ENCODE data around the gene KCNG4. TPM values are rescaled to one million over a fixed set of nuclear protein-coding genes. Genes with fewer than 3 reads are reported as not detected.

Gene KCNG4
- total and polyA plus RNA-seq, 2 of the 8 experiments (the other 6 are each of a cell fraction or from before 2014, with no cell fraction given) = not detected

DNA sequence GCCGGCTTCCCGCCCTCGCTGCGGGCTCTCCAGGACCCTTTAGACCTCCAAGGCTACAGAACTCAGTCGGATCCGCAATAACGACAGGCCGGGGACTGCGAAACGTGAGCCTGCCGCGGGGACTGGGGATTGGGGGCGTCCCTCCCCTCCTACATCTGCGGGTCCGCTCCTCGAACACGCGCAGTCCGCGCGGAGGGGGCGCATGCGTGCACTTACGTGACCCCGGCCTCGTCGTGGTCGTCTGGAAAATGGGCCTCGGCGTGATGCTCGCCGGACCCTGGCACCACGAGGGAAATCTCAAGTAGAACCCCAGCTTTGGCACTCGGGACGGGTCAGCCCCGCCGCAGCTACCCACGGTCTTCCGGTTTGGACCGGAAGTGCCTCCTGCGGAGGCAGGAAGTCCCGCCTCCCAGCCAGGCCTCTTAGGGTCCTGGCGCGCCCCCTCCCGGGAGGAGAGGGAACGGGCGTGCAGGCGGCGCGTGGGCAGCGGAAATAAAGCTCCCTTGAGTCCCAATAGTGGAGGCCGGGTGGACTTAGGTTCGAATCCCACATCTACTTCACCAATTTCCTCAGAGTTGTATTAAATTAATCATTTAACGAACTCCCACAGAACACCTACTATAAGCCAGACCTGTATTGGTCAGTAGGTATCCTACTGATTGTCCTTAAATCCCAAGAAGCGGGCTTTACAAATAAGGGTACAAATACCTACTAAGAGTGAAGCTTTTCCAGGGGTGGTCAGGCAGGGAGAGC lies 53.0 kb downstream of the KCNG4 start, which contains the start of gene TAF1C:
TAF1C (minus strand) TSS at position 373 of the 753 bp plus-strand sequence. CDS start 2,069 bp downstream, outside the sequence.
- Histone ChIP-seq H2BK12ac (ENCODE audit: low read depth, low read length) (no peak within 1 kb of the TSS; the same call in 1 of the 2 replicates), H3K18ac (ENCODE audit: extremely low read depth, low read length) (peak within 1 kb of the TSS; percentile 78), H2BK20ac (ENCODE audit: low read length) (no peak within 1 kb of the TSS), H3K79me2 (ENCODE audit: control insufficient read depth in 1 of 2, insufficient read depth in 2 of 2, low read length in 2 of 2) (peaks cover 0 to 29% of the 10 kb centered on the region in 2 experiments; a peak in 2 of 4 replicates), H3K9me3 (ENCODE audit: insufficient read depth in 2 of 2, low read depth in 1 of 2, low read length in 1 of 2) (no peaks in the 10 kb centered on the region; a peak in 1 of 4 replicates), H4K91ac (replicated peaks; ENCODE audit: insufficient read length, low read length) (peak within 1 kb of the TSS; percentile 44), H3K4me3 (ENCODE audit: extremely low read depth in 1 of 4, insufficient read depth in 2 of 4, low read depth in 3 of 4, low read length in 4 of 4) (peak within 1 kb of the TSS; percentile 81 to 96 (median 94)), H3K56ac (replicated peaks; ENCODE audit: insufficient read length, low read depth, low read length) (peak within 1 kb of the TSS; percentile 62), H4K5ac (ENCODE audit: insufficient read length, low read depth, low read length) (peak within 1 kb of the TSS; percentile 86), H2AK5ac (ENCODE audit: low read depth, low read length) (no peak within 1 kb of the TSS), H3K4me1 (replicated peaks in 1 of 4; ENCODE audit: control insufficient read depth in 3 of 4, insufficient read depth in 4 of 4, low read length in 3 of 4) (peaks cover 0 to 2% (median 0%) of the 10 kb centered on the region in 4 experiments; a peak in 3 of 7 replicates), H3K27me3 (replicated peaks in 1 of 4; ENCODE audit: control insufficient read depth in 3 of 4, extremely low read depth in 1 of 4, insufficient read depth in 3 of 4, low read length in 3 of 4) (no peaks in the 10 kb centered on the region), H3K79me1 (ENCODE audit: low read depth, low read length) (peaks cover 12% of the 10 kb centered on the region), H2BK5ac (ENCODE audit: low read depth, low read length) (peak within 1 kb of the TSS; percentile 92), H3K36me3 (ENCODE audit: control insufficient read depth in 2 of 4, insufficient read depth in 4 of 4, low read length in 3 of 4) (peaks cover 4 to 23% (median 16%) of the 10 kb centered on the region in 4 experiments), H2BK15ac (ENCODE audit: low read length) (peak within 1 kb of the TSS; percentile 72; the same call in 1 of the 2 replicates), H2AFZ (ENCODE audit: low read length) (peak within 1 kb of the TSS; percentile 93), H3K4ac (replicated peaks; ENCODE audit: insufficient read length, low read depth, low read length) (peak within 1 kb of the TSS; percentile 87), H3K14ac (ENCODE audit: insufficient read length) (no peak within 1 kb of the TSS), H3K9ac (replicated peaks in 1 of 4; ENCODE audit: extremely low read depth in 1 of 4, low read depth in 3 of 4, low read length in 3 of 4) (peak within 1 kb of the TSS in 3 of 4 experiments; percentile 70 to 89 (median 88); a peak in 6 of 7 replicates), H2BK120ac (replicated peaks; ENCODE audit: low read depth, low read length) (no peak within 1 kb of the TSS), H3K23me2 (ENCODE audit: low read depth, low read length) (peaks cover 4% of the 10 kb centered on the region; the same call in 1 of the 2 replicates), H4K20me1 (replicated peaks in 1 of 2; ENCODE audit: control insufficient read depth in 1 of 2, insufficient read depth in 2 of 2, low read length in 2 of 2) (peaks cover 9 to 10% of the 10 kb centered on the region in 2 experiments), H3K27ac (ENCODE audit: low read depth, low read length) (peak within 1 kb of the TSS; percentile 29; the same call in 1 of the 2 replicates), H3K4me2 (ENCODE audit: insufficient read depth in 1 of 2, low read depth in 2 of 2, low read length in 2 of 2) (peak within 1 kb of the TSS; percentile 77 to 83), H4K8ac (ENCODE audit: extremely low read depth, insufficient read depth, low read length) (peak within 1 kb of the TSS; percentile 98), H3K23ac (ENCODE audit: insufficient read length) (no peak within 1 kb of the TSS)
- CTCF ChIA-PET (ENCODE audit: partially characterized antibody) = interaction anchor here (0.6 to 6.9 kb wide), 24 partner anchors 8 to 299 kb away, joined by 3 to 54 read pairs (median 4); partner anchors contain the start of genes KCNG4 and MBTPS1
- POLR2A ChIA-PET (ENCODE audit: partially characterized antibody) = interaction anchor here (0.8 to 1.4 kb wide), 3 partner anchors 9 to 70 kb away, joined by 3 to 6 read pairs (median 5); partner anchors contain the start of gene MBTPS1
- 3% methylated on average over 53 of the region's 55 CpGs; no CpG with 5 or more reads in 1 of the 2 experiments for WGBS, 2 experiments (ENCODE audit: extremely low coverage in 1 of 2, insufficient coverage in 1 of 2, insufficient read length in 1 of 2, insufficient replicate concordance in 2 of 2, low coverage in 1 of 2, low lambda C conversion rate in 2 of 2, missing lambda C conversion rate in 1 of 2)
- no peak for FAIRE-seq
- peak; percentile 85 to 93 for DNase-seq (ENCODE audit: low read depth in 1 of 2, low spot score in 2 of 2)
- no peak for TF ChIP-seq CBX5 (IDR thresholded peaks at IDR 0.05; ENCODE audit: low read depth, low read length)
- no peak for TF ChIP-seq BRCA1 (IDR thresholded peaks at IDR 0.05; ENCODE audit: low read depth, low read length)
- TF ChIP-seq MAFK (IDR thresholded peaks at IDR 0.05; ENCODE audit: low read depth, low read length) = no peak
- TF ChIP-seq SP4 (IDR thresholded peaks at IDR 0.05; ENCODE audit: low read length) = no peak
- peak; percentile 73 for TF ChIP-seq MAX (IDR thresholded peaks at IDR 0.05)
- TF ChIP-seq POLR2AphosphoS5 (IDR thresholded peaks at IDR 0.05; ENCODE audit: low read depth, low read length) = 0 out of 2 replicates have a peak, but pooled peaks have one; percentile 39
- TF ChIP-seq SIRT6 (IDR thresholded peaks at IDR 0.05; ENCODE audit: low read length) = no peak
- TF ChIP-seq ASH2L (IDR thresholded peaks at IDR 0.05; ENCODE audit: low read length) = peak; percentile 98
- no peak for TF ChIP-seq KDM1A (IDR thresholded peaks at IDR 0.05; ENCODE audit: borderline replicate concordance, low read length)
- TF ChIP-seq TAF1 (IDR thresholded peaks at IDR 0.05; ENCODE audit: low read depth, low read length) = 0 out of 2 replicates have a peak, but pooled peaks have one; percentile 49
- TF ChIP-seq EGR1 (IDR thresholded peaks at IDR 0.05; ENCODE audit: borderline replicate concordance, low read depth, low read length) = peak; percentile 87; the same call in 1 of the 2 replicates
- no peak for TF ChIP-seq SUZ12 (IDR thresholded peaks at IDR 0.05; ENCODE audit: low read length)

Data from H1 (cell line).